NCI-H1092 (cell line): ENCODE data around the gene ST3GAL4.
"Not testable (repeated sequence)": the region's sequence is repeated elsewhere in the genome, so short reads cannot be mapped to it uniquely, and the experiment has no call there.

Source experiments
- DNase-seq: peaks from one replicate; lab custom pipeline; 2025; lab: John Stamatoyannopoulos, UW

The ST3GAL4 gene

DNA sequence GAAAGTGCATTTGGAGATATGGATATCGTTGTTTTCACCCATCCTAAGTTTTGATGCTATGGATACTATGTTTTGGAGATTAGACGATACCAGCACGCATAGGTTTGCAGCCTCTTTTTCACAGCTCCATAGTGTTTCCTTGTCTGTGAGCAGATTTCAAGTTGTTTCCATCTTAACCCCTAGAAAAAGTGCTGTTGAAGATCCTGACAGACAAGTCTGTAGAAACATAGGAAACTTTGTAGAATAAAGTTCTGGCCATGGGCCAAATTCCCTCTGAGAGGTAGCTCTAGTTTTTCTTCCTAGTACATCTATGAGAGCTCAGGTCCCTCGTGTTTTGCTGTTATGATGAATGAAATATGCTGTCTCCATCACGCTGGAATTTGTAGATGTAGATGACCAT is 32.4 kb downstream of the ST3GAL4 start:
- no peak for DNase-seq

- DNase-seq = no peak
Measured at GRCh38 chr11:126390272-126390867, 34.9 kb downstream of the ST3GAL4 start.

DNA sequence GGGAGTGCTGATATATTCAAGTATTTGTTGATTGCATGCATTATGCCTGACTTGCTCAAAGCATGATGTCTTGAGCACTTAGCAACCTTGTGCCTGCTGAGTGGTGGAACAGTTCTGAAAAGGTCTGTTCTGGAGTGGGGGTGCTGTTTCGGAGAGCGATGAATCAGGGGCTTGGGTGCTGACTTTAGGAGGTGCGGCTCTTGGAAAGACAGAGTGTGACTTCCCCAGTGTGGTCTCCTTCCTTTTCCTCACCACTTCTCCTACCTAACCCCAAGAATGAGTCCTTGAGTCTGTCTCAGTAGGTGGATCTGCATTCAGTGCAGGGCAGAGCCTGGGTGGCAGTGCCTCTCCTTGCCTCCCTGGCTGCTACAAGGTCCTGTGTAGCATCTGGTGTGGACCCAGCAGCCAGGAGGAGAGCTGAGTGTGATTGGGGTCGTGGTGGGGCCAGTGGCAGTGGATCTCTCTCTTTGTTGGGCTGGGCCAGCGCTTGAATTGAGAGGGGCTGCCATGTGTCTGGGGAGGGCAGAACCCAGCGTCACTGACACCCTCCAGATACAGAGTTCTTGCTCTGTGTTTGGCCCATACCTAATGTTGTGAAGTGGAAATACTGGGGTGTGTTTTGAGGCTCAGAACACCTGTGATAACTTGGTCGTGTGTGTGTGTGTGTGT is 35.9 kb downstream of the ST3GAL4 start:
- DNase-seq = no peak

DNA sequence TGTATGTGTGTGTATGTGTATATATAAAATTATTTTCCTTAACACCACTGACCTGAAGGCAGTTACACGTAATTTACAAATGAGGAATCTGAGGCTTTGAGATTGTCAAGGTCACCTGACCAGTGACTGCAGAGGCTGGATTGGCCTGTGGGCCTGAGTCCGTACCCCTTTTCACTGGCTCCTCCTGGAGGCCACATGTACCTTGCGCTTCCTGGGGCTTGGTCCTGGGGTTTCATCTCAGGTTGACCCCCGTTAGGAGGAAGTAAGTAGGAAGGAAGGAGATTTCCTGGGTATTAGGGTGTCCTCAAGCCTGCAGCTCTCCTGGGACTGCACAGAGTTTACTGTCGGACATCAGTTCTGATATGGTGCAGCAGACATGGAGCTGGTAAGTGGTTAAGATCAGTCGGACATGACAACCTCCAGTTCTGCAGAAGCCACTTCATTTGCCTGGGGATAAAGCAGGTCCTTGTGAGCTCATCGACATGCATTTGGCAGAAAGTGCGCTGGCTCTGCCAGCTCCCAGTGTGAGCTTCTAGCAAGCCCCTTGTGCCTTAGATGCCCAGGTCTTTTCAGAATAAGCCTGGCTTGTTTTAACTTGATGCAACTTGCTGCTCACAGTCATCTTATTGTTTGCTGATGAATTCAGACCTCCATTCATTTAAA is 36.6 kb downstream of the ST3GAL4 start:
- no peak for DNase-seq

DNA sequence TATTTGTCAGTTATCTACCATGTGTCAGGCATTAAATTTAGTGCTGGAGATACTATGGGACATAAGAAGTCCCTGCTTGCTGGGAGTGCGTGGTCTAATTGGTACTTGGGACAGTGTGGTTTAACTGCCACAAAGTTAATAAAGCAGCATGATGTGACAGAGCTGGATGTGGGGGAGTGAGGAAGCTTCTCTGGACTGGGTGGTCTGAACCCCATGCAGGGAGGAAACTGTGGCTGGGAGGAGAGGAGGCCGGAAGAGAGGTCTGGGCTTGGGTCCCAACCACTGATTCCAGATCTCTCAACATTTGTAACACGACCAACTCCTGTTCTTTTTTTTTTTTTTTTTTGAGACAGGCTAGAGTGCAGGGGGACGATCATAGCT is 37.1 kb downstream of the ST3GAL4 start:
- no peak for DNase-seq

- DNase-seq = no peak
Measured at GRCh38 chr11:126393143-126393542, 37.7 kb downstream of the ST3GAL4 start.

DNA sequence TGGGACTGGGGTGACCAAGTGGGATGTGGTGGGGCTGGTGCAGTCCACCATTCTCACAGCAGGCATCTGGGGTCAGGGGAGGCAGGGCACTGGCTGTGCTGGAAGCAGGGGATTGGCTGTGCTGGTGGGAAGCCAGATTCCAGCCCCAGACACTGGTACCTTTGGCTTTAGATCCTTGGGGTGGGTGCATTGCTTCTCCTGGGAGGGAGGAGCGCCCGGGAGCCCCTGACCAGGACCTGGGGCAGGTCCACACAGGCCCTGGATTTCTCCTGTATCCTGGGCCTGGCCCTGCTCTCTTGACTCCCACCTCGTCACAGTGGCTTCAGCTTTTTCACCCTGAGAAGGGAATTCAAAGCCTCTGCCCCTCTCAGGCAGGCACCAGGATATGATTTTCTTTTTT is 38.5 kb downstream of the ST3GAL4 start:
- DNase-seq = no peak

DNA sequence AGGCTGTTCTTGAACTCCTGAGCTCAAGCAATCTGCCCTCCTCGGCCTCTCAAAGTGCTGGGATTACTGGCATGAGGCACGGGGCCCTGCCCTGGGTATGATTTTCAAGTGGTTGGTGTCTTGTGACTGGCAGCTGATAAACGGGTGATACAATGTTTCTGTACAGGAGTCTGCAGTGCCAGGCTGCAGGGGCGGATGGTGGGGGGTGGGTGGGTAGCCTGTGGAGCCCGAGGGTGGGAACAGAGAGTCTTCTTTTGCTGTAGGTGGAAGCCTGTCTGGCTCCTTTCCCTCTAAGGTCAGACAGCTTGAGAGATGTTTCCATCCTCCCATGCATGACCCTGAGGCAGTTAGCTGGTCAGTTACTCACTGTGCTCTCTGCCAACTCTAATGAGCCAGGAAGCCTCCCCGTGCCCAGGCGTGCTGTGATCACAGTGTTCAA is 39.2 kb downstream of the ST3GAL4 start:
- not testable (repeated sequence) for DNase-seq

DNA sequence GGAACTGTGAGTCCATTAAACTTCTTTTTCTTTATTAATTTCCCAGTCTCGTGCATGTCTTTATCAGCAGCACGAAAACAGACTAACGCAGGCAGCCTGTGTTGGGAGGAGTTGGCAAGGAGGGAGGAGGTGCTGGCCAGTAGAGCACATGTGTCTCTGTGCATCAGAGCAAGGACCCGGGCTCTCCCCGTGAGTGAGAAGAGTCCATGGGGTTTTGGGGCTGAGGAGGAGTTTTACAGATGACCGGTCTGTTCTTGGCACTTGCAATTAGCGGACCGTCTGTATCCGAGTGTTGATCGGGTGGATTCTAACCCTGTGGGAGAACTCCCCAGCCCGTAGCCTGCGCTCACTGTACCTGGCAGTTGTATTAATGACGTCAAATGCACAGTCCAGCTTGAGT is 40.3 kb downstream of the ST3GAL4 start:
- not testable (repeated sequence) for DNase-seq

DNA sequence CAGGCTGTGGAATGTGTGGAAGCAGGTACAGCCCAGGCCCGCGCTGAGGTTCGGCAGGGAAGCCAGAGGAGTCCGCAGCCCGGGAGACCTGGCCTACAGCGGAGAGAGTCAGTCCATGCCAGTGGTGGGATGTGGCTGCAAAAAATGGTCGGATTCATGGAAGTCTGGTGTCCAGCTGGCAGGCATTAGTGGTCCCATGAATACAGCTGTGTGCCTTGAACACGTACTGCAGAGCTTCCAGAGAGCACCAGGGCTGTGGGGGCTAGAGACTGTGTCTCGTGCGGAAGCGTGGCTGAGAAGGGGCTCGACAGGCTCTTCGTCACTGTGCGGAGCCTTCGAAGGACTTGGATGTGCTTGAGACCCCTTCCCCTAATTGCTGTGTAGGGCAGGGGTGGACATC is 40.8 kb downstream of the ST3GAL4 start:
- DNase-seq = not testable (repeated sequence)

DNA sequence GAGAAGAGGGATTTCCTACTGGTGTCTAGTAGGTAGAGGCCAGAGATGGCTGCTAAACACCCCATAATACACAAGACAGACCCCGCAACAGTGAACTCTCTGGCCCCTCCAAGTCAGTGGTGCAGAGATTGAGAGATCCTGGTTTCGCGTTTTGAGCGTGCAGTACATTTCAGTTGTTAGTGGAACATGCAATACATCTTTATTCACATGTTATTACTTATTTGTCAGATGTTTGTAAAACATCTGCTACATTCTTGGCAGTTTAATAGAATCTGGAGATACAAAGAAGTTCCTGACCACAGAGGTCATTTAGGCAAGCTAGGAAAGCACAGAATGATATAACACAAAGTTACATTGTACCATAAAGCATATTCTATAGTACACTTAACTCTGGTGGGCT is 41.5 kb downstream of the ST3GAL4 start:
- DNase-seq = no peak

DNA sequence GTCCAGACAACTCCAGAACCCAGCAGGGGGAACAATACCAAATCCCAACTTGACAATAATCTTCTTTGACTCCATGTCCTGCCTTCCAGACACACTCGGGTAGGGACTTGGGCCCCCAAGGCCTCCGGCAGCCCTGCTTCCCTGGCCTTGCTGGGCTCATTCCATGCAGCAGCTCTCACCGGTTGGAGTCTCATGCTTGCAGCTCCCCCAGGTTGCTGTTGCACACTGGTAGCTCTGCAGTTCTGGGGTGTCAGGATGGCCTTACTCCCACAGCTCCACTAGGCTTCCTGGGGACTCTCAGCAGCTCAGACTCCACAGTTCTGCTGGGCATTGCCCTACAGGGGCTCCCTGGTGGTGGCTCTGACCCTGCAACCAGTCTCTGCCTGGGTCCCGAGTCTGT is 42.8 kb downstream of the ST3GAL4 start:
- no peak for DNase-seq

DNA sequence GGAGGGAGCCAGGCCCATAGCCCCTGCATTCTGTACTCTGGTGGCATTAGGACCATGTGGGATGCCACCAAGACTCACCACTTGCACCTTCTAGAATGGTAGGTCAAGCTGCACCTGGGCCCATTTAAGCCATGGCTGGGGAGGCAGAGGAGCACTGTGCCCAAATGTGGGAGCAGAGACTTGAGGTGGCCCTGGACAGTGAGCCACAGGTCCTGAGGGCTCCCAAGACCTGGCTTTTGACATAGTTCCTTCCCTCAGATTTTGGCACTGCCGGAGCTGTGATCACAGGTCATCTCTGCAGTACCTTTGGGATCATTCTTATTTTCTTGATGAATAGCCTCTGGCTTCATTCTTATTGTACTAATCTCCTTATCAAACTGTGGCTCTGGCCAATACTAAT is 43.2 kb downstream of the ST3GAL4 start:
- DNase-seq = no peak

DNA sequence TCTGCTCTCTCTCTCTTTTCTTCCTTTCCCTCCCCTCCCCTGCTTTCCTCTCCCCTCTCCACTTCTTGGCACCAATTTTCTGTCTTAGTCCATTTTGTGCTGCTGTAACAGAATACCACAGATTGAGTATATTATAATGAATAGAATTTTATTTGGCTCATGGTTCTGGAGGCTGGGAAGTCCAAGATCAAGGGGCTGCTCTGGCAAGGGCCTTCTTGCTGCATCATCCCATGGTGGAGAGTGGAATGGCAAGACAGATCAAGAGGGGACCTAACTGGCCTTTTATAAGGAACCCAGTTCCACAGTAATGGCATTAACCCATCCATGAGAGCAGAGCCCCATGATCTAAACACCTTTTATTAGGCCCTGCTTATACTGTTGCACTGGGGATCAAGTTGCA is 44.5 kb downstream of the ST3GAL4 start:
- no peak for DNase-seq

DNA sequence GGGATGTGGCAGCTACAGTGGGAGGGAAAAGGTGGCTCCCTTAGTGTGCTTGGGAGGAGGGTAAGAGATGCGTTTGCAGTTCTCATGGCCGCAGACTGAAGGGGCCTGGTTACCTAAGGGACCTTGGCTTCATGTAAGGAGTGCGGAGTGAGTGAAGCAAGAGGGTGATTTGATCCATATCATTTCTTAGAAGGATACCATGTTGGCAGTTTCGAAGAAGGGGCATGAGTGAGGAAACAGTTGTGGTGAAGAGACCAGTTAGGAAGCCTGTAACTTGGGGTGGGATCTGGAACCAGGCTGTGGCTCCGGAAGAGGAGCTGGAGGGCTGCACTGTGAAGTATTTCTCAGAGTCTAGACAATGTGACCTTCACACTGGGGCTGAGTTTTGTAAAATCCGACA is 45.0 kb downstream of the ST3GAL4 start:
- DNase-seq = no peak

DNA sequence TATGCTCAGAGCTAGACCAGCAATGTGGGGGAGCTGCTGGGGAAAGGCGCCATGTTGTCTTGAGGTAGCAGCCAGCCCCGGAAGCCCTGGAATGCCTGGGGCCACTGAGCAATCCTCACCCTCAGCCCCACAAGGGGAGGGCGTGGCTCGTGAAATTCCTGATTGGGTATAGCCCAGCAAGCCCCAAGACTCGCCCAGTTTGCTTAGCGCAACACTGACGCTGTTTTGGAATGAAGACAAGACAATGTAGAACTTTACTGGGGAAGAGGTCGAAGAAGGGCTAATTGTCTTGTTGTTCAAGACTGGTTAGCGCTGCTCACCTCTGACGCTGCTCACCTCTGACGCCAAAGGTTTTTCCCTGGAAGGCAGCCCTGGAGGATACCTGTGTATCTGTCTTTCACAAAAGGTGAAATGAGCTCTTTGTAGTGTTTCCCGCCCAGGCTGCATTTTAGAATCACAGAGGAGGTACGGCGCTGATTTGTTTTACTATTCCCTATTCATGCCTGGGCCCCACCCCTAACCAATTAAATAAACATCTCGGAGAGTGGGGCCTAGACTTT is 47.6 kb downstream of the ST3GAL4 start:
- no peak for DNase-seq

- DNase-seq = no peak
Measured at GRCh38 chr11:126403658-126404057, 48.2 kb downstream of the ST3GAL4 start.

DNA sequence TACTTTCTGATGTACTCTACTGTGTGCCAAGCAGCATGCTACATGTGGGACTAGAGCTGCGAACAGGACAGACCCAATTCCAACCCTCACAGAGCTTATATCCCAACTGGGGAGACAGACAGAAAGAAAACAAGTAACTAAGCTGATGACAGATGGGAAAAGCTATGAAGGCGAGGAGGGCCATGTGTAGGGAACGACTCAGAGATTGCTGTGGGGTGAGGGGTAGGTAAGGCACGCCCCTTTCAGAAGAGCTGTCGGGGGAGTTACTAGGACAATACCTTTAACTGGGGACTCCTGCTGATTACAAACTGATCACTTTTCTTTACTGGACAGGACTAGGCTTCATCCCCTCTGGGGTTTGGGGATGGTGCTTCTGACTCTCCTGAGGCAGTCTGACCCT is 48.9 kb downstream of the ST3GAL4 start:
- no peak for DNase-seq

DNA sequence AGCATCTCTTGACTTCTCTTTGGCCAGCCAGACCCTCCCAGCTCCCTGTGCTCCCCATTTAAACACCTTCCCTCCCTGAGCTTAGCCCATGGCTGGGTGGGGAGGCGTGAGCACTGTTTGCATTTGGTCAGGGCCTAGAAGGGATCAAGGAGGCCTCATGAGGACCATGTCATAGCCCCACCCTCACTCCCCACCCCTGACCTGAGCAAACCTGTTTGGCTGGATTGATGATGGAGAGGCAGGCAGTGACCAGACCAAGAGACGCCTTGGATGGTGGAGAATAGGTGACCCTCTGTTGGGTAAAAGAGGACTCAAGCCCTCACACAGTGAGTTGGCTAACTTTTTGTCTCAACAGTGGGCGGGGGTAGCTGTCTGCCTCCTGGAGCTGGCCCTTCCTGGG is 49.9 kb downstream of the ST3GAL4 start:
- DNase-seq = no peak

DNA sequence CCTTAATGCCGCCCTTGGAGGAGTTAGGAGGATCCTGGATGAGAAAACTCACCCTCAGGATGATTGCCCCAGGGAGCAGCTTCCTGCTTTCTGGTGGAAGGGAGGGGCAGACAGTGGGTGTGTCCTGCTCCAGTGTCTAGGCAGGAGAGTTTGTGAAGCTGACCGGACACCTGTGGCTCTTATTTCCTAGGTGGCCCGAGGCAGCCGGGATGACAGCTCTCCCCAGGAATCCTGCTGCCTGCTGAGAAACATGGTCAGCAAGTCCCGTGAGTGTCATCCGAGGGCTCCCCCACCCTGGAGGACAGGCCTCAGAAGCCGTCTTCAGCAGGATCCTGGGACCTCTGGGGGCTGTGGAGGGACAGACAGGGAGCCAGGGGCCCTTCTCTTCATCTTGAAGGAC is 50.4 kb downstream of the ST3GAL4 start:
- DNase-seq = no peak

GRCh38 chr11:126406368-126406767 is 50.9 kb downstream of the ST3GAL4 start:
- DNase-seq = no peak

- no peak for DNase-seq
Measured at GRCh38 chr11:126407101-126407521, 51.6 kb downstream of the ST3GAL4 start.

DNA sequence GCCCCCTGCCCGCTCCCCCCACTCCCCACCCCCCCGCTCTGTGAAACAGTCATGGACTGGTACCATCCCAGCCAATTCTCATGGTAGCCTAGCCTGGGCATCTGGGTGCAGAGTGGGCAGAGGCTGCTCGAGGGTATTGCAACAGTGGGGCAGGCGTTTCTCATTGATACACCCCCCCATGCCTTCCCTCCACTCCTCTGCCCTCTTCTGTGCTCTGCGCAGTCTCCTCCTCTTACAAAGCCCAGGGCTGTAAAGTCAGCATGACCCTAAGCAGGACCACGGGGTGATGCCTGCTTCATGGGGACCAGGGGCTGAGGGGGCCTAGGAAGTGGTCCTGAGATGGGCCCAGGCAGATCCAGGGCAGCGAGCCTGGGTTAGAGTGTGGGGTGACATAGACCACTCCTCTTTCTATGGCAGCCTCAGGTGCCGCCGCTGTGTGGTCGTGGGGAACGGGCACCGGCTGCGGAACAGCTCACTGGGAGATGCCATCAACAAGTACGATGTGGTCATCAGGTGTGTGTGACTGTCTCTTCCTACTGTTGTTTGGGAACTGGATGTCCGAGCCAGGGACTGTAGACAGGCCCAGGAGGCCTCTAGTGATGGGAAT is 52.3 kb downstream of the ST3GAL4 start:
- DNase-seq = no peak
